ACHN (cell line): ENCODE data around the gene EDA.

Source experiments
- DNase-seq: peaks from one replicate; pipeline ENCODE4 v3.0.0-alpha.2; 2015
- in situ Hi-C: cut with HindIII; loops from 2 replicates; pipeline ENCODE4 v1.10.0; 2017; ENCODE audit warnings: low sequenced_read_pairs, low pct_ligation_motif_present, low pct_unique_long_range_greater_than_20kb

EDA gene

GRCh38 chrX:69615779-69616456 is at the start of gene EDA:
Gene EDA (plus strand): TSS chrX:69616113.
- in situ Hi-C loops, result no loop called here
- DNase-seq, result peak; percentile 69

- no peak for DNase-seq
- in situ Hi-C loops, result no loop called here
These were observed 47.1 kb upstream of the EDA start for GRCh38 chrX:69568828-69569227.

- in situ Hi-C loops, result no loop called here
- no peak for DNase-seq
These were observed 18.5 kb upstream of the EDA start for GRCh38 chrX:69597399-69597798.

GRCh38 chrX:69600182-69600581 is 15.7 kb upstream of the EDA start:
- DNase-seq, result no peak
- in situ Hi-C loops, result no loop called here

GRCh38 chrX:69603566-69604194 is 12.2 kb upstream of the EDA start:
- no peak for DNase-seq
- in situ Hi-C loops, result no loop called here

- DNase-seq, result no peak
These were observed 10.4 kb upstream of the EDA start for GRCh38 chrX:69605521-69605920.

GRCh38 chrX:69607616-69608015 is 8.3 kb upstream of the EDA start:
- DNase-seq, result no peak
- in situ Hi-C loops, result no loop called here

More at GRCh38 chrX:69605521-69605920, 10.4 kb upstream of the EDA start:
- in situ Hi-C loops, result no loop called here

GRCh38 chrX:69613946-69614345 is 2.0 kb upstream of the EDA start:
- DNase-seq, result no peak
- in situ Hi-C loops, result no loop called here

GRCh38 chrX:69614886-69615285 is 1.0 kb upstream of the EDA start:
- in situ Hi-C loops, result no loop called here
- DNase-seq, result no peak

- DNase-seq, result no peak
- in situ Hi-C loops, result no loop called here
These were observed 571 bp upstream of the EDA start for GRCh38 chrX:69615342-69615741.

GRCh38 chrX:69616457-69617203 is 717 bp downstream of the EDA start:
- no peak for DNase-seq

GRCh38 chrX:69618803-69619202 is 2.9 kb downstream of the EDA start:
- in situ Hi-C loops, result no loop called here
- peak; percentile 4 for DNase-seq

More at GRCh38 chrX:69616457-69617203, 717 bp downstream of the EDA start:
- in situ Hi-C loops, result no loop called here

GRCh38 chrX:69626129-69626528 is 10.2 kb downstream of the EDA start:
- in situ Hi-C loops, result no loop called here
- DNase-seq, result no peak

- in situ Hi-C loops, result no loop called here
- no peak for DNase-seq
These were observed 11.8 kb downstream of the EDA start for GRCh38 chrX:69627744-69628143.

- in situ Hi-C loops, result no loop called here
- no peak for DNase-seq
These were observed 14.2 kb downstream of the EDA start for GRCh38 chrX:69630147-69630546.

GRCh38 chrX:69664693-69665092 is 48.8 kb downstream of the EDA start:
- DNase-seq, result no peak
- in situ Hi-C loops, result no loop called here

- DNase-seq, result no peak
- in situ Hi-C loops, result no loop called here
These were observed 54.2 kb downstream of the EDA start for GRCh38 chrX:69670001-69670555.

GRCh38 chrX:69674891-69675290 is 59.0 kb downstream of the EDA start:
- in situ Hi-C loops, result no loop called here
- no peak for DNase-seq

- no peak for DNase-seq
- in situ Hi-C loops, result no loop called here
These were observed 89.9 kb downstream of the EDA start for GRCh38 chrX:69705818-69706217.
